KBM-7 (cell line): ENCODE results near the gene TRIM24.

Source experiments
- DNase-seq: peaks from one replicate; pipeline ENCODE4 v3.0.0-alpha.2; 2015
- in situ Hi-C: fragments of 300-500 bp; cut with MboI; formaldehyde crosslinking; loops from 2 replicates; pipeline ENCODE4 v1.14.3; 2020; ENCODE audit warnings: low sequenced_read_pairs, low pct_unique_long_range_greater_than_20kb, mixed read lengths

Gene TRIM24

GRCh38 chr7:138632826-138633602 lies 173.0 kb downstream of the TRIM24 start:
- in situ Hi-C loops, result no loop called here

More at GRCh38 chr7:138632826-138633602, 173.0 kb downstream of the TRIM24 start:
- DNase-seq, result no peak
